Suprapubic skin (tissue), 4 donors: ENCODE measurements around the gene CD84. TPM values are rescaled to one million over a fixed set of nuclear protein-coding genes. Genes with fewer than 3 reads are reported as not detected.
"Not testable (repeated sequence)": the region's sequence is repeated elsewhere in the genome, so short reads cannot be mapped to it uniquely, and the experiment has no call there.

Source experiments
- DNase-seq, 2 donors: peaks; one replicate each; pipeline ENCODE4 v3.0.0-alpha.2; 2019; ENCODE audit warnings: low spot score in 2 of 2
- H3K27ac ChIP-seq: fragments of 200-600 bp; sonication (generic); one replicate; pipeline ENCODE4 v1.5.1; 2019
- H3K27me3 ChIP-seq: fragments of 200-600 bp; sonication (generic); one replicate; pipeline ENCODE4 v1.5.1; 2019
- H3K36me3 ChIP-seq: fragments of 200-600 bp; sonication (generic); one replicate; pipeline ENCODE4 v1.5.1; 2019
- H3K4me1 ChIP-seq: fragments of 200-600 bp; sonication (generic); one replicate; pipeline ENCODE4 v1.5.1; 2019
- H3K4me3 ChIP-seq: fragments of 200-600 bp; sonication (generic); one replicate; pipeline ENCODE4 v1.5.1; 2019; ENCODE audit warnings: mild to moderate bottlenecking
- H3K9me3 ChIP-seq: fragments of 200-600 bp; sonication (generic); one replicate; pipeline ENCODE4 v1.5.1; 2019
- CTCF ChIP-seq, 2 donors: fragments of 200-600 bp in 1 of 2; fragments of 450-650 bp in 1 of 2; sonication (generic) in 1 of 2; IDR thresholded peaks; one replicate each; pipeline ENCODE4 v1.5.1; 2016 to 2019; ENCODE audit warnings: antibody characterized with exemption in 2 of 2, mild to moderate bottlenecking in 1 of 2, moderate library complexity in 1 of 2
- EP300 ChIP-seq: sonication (generic); formaldehyde crosslinking; IDR thresholded peaks from one replicate; pipeline ENCODE4 v1.6.1; 2017; ENCODE audit warnings: antibody characterized with exemption
- POLR2A ChIP-seq, 2 donors: fragments of 450-650 bp; IDR thresholded peaks; one replicate each; pipeline ENCODE4 v1.6.1; 2017; ENCODE audit warnings: antibody characterized with exemption in 2 of 2, mild to moderate bottlenecking in 2 of 2, moderate library complexity in 2 of 2
- POLR2AphosphoS5 ChIP-seq, 3 donors: sonication (generic); formaldehyde crosslinking; IDR thresholded peaks; one replicate each; pipeline ENCODE4 v1.6.1; 2017; ENCODE audit warnings: antibody characterized with exemption in 3 of 3
- WGBS: methylation state at CpG from one replicate; pipeline ENCODE4 v1.1.5; 2018; 5-methylcytosine and 5-hydroxymethylcytosine counted together
- total RNA-seq, 4 donors: library from RNA; depleted of rRNA; stranded (reverse); fragments of >200 nt; gene quantifications; one replicate each; pipeline ENCODE4 v1.1.0, GENCODE V29; 2016

CD84 gene
- 1 to 10 TPM; 1.2 to 9.0 (median 2.3) TPM for total RNA-seq

DNA sequence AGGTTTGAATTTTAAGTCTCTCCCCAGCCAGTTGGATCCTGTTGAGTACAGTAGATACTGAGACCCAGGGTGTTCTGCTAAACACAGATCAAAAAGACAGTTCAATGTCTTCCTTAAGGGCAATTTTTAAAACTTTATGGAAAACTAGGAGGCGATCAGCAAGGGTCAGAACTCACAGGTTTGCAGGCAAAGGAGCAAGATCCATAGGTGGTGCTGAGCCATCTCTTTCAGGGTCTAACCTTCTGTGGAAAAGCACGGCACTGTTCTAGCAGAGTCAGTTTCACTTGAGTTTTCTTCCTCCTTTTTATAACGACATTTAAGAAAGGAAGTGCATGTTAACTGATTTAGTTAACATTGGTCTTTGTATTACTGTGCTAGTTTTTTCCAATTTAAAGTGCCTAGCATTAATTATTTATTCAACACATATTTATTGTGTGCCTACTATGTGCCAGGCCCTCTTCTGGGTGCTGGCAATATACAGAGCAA is at the start of gene CD84:
TSS of gene CD84 (minus strand) at position 281 of the 486 bp plus-strand sequence. CDS start at position 222, 59 bp downstream.
- no peak for DNase-seq
- no peaks in the 10 kb centered on the region for H3K36me3 ChIP-seq
- no peaks in the 10 kb centered on the region for H3K4me1 ChIP-seq
- peak within 1 kb of the TSS; percentile 60 for H3K27ac ChIP-seq
- no peaks in the 10 kb centered on the region for H3K9me3 ChIP-seq
- no peak for TF ChIP-seq CTCF (IDR thresholded peaks at IDR 0.05)
- TF ChIP-seq EP300: no peak
- no peak for TF ChIP-seq POLR2A (IDR thresholded peaks at IDR 0.05)
- no peak for TF ChIP-seq POLR2AphosphoS5 (IDR thresholded peaks at IDR 0.05)
- H3K27me3 ChIP-seq: no peaks in the 10 kb centered on the region
- H3K4me3 ChIP-seq: peak within 1 kb of the TSS; percentile 26
- 40% methylated on average over 3 of the region's 3 CpGs for WGBS

DNA sequence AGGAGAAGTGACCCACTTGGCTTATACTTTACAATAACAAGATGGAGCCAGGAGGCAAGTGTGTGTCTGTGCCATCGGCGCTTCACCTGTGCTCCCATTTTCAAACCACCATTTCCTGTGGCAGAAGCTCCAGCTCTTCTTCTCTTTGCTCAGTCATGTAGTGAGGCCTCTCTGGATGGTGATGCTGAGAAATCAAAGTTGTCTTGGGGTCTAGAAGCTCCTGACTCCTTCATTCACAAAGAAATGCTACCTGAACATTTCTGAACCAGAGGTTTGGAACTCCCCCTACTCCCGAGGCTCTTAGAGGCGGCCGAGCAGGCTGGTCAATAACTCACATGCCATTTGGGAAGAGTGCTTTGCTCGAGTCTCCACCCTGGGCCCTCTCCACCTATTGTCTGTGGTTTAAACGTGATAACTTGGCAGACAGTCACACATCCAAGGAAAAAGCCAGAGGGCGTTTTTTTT is 49.5 kb upstream of the CD84 start:
- Histone ChIP-seq H3K27me3 (no peaks in the 10 kb centered on the region), H3K9me3 (no peaks in the 10 kb centered on the region), H3K4me1 (peaks cover 11% of the 10 kb centered on the region), H3K36me3 (no peaks in the 10 kb centered on the region), H3K4me3 (no peak overlapping the region), H3K27ac (no peak overlapping the region)
- TF ChIP-seq EP300 (no peak), CTCF (IDR thresholded peaks at IDR 0.05) (no peak), POLR2A (IDR thresholded peaks at IDR 0.05) (no peak), POLR2AphosphoS5 (IDR thresholded peaks at IDR 0.05) (no peak)
- 58% methylated on average over 8 of the region's 8 CpGs for WGBS
- DNase-seq: no peak

- H3K36me3 ChIP-seq, H3K9me3 ChIP-seq, DNase-seq, H3K27ac ChIP-seq, H3K4me3 ChIP-seq, H3K27me3 ChIP-seq: not testable (repeated sequence)
- peaks cover 11% of the 10 kb centered on the region for H3K4me1 ChIP-seq
- WGBS: 87% methylated on average over 4 of the region's 4 CpGs
Observed at GRCh38 chr1:160627677-160628289, 48.5 kb upstream of the CD84 start.

DNA sequence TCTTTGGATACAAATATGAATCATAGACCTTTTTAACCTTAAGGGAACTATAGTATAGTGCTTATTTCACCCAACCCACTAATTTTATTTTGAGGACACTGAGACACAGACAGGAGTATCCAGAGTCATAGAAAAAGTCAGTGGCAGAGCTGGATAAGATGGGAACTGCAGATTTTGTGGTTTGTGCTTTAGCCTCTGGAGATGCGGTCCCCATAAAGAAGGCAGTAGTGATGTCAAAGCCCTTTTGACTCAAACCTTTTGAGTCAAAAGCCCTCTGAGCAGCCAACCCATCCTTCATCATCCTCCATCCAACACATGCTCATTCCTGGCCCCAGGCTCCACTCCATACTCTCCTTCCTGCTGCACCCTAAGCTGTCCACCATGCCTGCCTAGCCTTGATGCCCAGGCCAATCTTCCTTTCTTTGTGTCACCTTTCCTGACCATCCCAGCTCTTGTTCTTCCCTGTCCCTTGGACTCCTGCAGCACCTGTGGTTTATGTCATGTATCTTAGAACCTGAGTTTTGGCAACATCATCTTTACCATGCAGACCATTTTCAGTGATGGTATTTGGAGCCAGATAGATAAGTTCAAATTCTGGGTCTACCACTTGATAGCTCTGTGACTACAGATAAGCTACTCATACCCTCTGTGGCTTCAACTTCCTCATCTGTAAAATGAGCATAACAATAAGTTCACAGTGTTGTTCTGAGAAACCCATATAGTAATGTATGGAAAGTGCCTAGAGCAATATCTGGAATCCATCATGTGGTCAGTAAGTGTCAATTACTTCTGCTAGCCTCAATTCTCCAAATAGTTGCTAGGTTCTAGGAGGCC is 47.4 kb upstream of the CD84 start:
- Histone ChIP-seq H3K36me3 (no peaks in the 10 kb centered on the region), H3K27ac (no peak overlapping the region), H3K4me3 (no peak overlapping the region), H3K4me1 (peaks cover 11% of the 10 kb centered on the region), H3K27me3 (no peaks in the 10 kb centered on the region), H3K9me3 (no peaks in the 10 kb centered on the region)
- DNase-seq: no peak
- 95% methylated on average over 1 of the region's 1 CpG for WGBS
- TF ChIP-seq CTCF (IDR thresholded peaks at IDR 0.05) (no peak), POLR2AphosphoS5 (IDR thresholded peaks at IDR 0.05) (no peak), EP300 (no peak), POLR2A (IDR thresholded peaks at IDR 0.05) (no peak)

DNA sequence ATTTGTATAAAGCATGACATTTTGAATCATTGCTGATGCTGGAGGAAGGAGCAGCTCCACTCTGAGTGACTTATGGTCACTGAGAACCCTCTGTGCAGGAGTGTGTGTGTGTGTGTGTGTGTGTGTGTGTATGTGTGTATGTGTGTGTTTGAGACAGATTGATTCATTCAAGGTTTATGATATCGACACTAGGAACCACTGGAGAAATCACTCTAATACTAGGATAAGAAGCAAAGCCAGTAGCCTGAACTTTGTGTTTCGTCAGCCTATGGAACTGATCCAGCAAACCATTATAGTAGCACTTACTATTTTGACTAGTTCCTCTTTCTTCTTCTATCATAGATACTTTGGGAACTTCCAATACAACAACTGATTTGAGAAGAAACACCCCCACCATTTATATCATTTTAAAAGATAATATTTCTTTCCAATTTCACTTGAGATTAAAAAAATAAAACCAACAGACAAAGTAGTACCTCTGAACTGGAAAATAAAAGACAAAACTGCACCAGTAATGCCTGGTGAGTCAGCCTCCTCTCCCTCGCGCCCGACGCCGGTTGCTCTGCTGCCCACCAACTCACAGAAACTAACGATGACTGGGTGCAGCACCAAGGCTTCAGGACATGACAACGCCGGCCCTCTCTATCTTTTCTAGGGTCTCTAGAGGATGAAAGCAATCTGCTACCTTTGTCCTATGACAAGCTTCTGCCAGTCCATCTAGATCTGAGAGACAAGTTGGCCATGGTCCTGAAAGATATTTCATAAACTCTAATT is 46.6 kb upstream of the CD84 start:
- H3K9me3 ChIP-seq: no peaks in the 10 kb centered on the region
- DNase-seq: no peak
- no peak overlapping the region for H3K27ac ChIP-seq
- 86% methylated on average over 10 of the region's 10 CpGs for WGBS
- H3K27me3 ChIP-seq: no peaks in the 10 kb centered on the region
- no peak for TF ChIP-seq POLR2AphosphoS5 (IDR thresholded peaks at IDR 0.05)
- TF ChIP-seq CTCF (IDR thresholded peaks at IDR 0.05): no peak
- no peak for TF ChIP-seq EP300
- no peak for TF ChIP-seq POLR2A (IDR thresholded peaks at IDR 0.05)
- no peaks in the 10 kb centered on the region for H3K36me3 ChIP-seq
- H3K4me3 ChIP-seq: no peak overlapping the region
- H3K4me1 ChIP-seq: peaks cover 11% of the 10 kb centered on the region
